H9 (cell line): ENCODE data around the gene SPDEF. TPM values are rescaled to one million over a fixed set of nuclear protein-coding genes. Genes with fewer than 3 reads are reported as not detected.

Experiments used
- DNase-seq: peaks from one replicate; pipeline ENCODE4 v3.0.0-alpha.2; 2017
- H2AFZ ChIP-seq: one replicate; pipeline ENCODE4 v1.6.1; 2013; ENCODE audit warnings: mild to moderate bottlenecking, low read length, control low read depth, moderate library complexity
- H2AK5ac ChIP-seq: 2 replicates; pipeline ENCODE4 v1.6.1; 2013; ENCODE audit warnings: low read length, control low read depth, mixed read lengths; ENCODE audit not compliant: insufficient read length
- H2BK120ac ChIP-seq: one replicate; pipeline ENCODE4 v1.6.1; 2013; ENCODE audit warnings: low read depth, mild to moderate bottlenecking, low read length, control low read depth, inconsistent platforms; ENCODE audit not compliant: poor library complexity, severe bottlenecking
- H2BK12ac ChIP-seq: 2 replicates; pipeline ENCODE4 v1.6.1; 2013; ENCODE audit warnings: low read length, control low read depth, mixed read lengths, low read depth; ENCODE audit not compliant: insufficient read length
- H2BK15ac ChIP-seq: 2 replicates; pipeline ENCODE4 v1.6.1; 2013; ENCODE audit warnings: low read depth, low read length, control low read depth
- H2BK20ac ChIP-seq: one replicate; pipeline ENCODE4 v1.6.1; 2013; ENCODE audit warnings: low read depth, mild to moderate bottlenecking, low read length, control low read depth, inconsistent platforms; ENCODE audit not compliant: poor library complexity, severe bottlenecking
- H2BK5ac ChIP-seq: 2 replicates; pipeline ENCODE4 v1.6.1; 2013; ENCODE audit warnings: low read length, control low read depth, mixed read lengths; ENCODE audit not compliant: insufficient read length
- H3K14ac ChIP-seq: 2 replicates; pipeline ENCODE4 v1.6.1; 2013; ENCODE audit warnings: low read length, control low read depth; ENCODE audit not compliant: insufficient read depth
- H3K18ac ChIP-seq: 2 replicates; pipeline ENCODE4 v1.6.1; 2013; ENCODE audit warnings: low read depth, mild to moderate bottlenecking, mixed read lengths, low read length, control low read depth; ENCODE audit not compliant: insufficient read length
- H3K23ac ChIP-seq: 2 replicates; pipeline ENCODE4 v1.6.1; 2013; ENCODE audit warnings: low read length, control low read depth, mixed read lengths, low read depth; ENCODE audit not compliant: insufficient read length
- H3K23me2 ChIP-seq: 2 replicates; pipeline ENCODE4 v1.6.1; 2013; ENCODE audit warnings: low read depth, mild to moderate bottlenecking, mixed read lengths, low read length, control low read depth; ENCODE audit not compliant: insufficient read length, poor library complexity, severe bottlenecking
- H3K27ac ChIP-seq: 2 replicates; pipeline ENCODE4 v1.5.1; 2013; ENCODE audit warnings: low read length, control low read depth, mixed read lengths, low read depth; ENCODE audit not compliant: insufficient read length
- H3K27me3 ChIP-seq: 2 replicates; pipeline ENCODE4 v1.6.1; 2013; ENCODE audit warnings: low read length, control low read depth, inconsistent platforms; ENCODE audit not compliant: insufficient read depth
- H3K4ac ChIP-seq: 2 replicates; pipeline ENCODE4 v1.6.1; 2013; ENCODE audit warnings: low read depth, mild to moderate bottlenecking, control low read depth, inconsistent platforms, low read length, moderate library complexity
- H3K4me1 ChIP-seq: 2 replicates; pipeline ENCODE4 v1.6.1; 2013; ENCODE audit warnings: low read length, control low read depth, inconsistent platforms; ENCODE audit not compliant: insufficient read depth
- H3K4me2 ChIP-seq: 2 replicates; pipeline ENCODE4 v1.6.1; 2013; ENCODE audit warnings: low read length, control low read depth, mixed read lengths; ENCODE audit not compliant: insufficient read length, insufficient read depth
- H3K56ac ChIP-seq: 2 replicates; pipeline ENCODE4 v1.6.1; 2013; ENCODE audit warnings: low read depth, mild to moderate bottlenecking, mixed read lengths, low read length, control low read depth; ENCODE audit not compliant: insufficient read length
- H3K79me1 ChIP-seq: 2 replicates; pipeline ENCODE4 v1.6.1; 2013; ENCODE audit warnings: low read depth, mild to moderate bottlenecking, moderate library complexity, low read length, control low read depth, inconsistent platforms; ENCODE audit not compliant: insufficient read depth, poor library complexity, severe bottlenecking
- H3K79me2 ChIP-seq: 2 replicates; pipeline ENCODE4 v1.6.1; 2013; ENCODE audit warnings: low read length, control low read depth, inconsistent platforms; ENCODE audit not compliant: insufficient read depth
- H3K9ac ChIP-seq: 2 replicates; pipeline ENCODE4 v1.6.1; 2013; ENCODE audit warnings: low read length, control low read depth, mixed read lengths; ENCODE audit not compliant: insufficient read length; ENCODE audit errors: extremely low read depth
- H3K9me3 ChIP-seq: one replicate; pipeline ENCODE4 v1.6.1; 2013; ENCODE audit warnings: low read depth, low read length, inconsistent platforms; ENCODE audit not compliant: control insufficient read depth
- H3T11ph ChIP-seq: one replicate; pipeline ENCODE4 v1.6.1; 2013; ENCODE audit warnings: mild to moderate bottlenecking, low read length, control low read depth, inconsistent platforms
- H4K20me1 ChIP-seq: one replicate; pipeline ENCODE4 v1.6.1; 2013; ENCODE audit not compliant: control insufficient read depth, insufficient read length, insufficient read depth
- H4K5ac ChIP-seq: 2 replicates; pipeline ENCODE4 v1.6.1; 2013; ENCODE audit warnings: low read depth, mild to moderate bottlenecking, mixed read lengths, low read length, control low read depth; ENCODE audit not compliant: insufficient read length
- H4K8ac ChIP-seq: replicated peaks from 2 replicates; pipeline ENCODE4 v1.6.1; 2013; ENCODE audit warnings: low read length, control low read depth, mixed read lengths, low read depth; ENCODE audit not compliant: insufficient read length
- H4K91ac ChIP-seq: 2 replicates; pipeline ENCODE4 v1.6.1; 2013; ENCODE audit warnings: low read depth, mild to moderate bottlenecking, moderate library complexity, mixed read lengths, low read length, control low read depth; ENCODE audit not compliant: insufficient read length
- H3K27ac Mint-ChIP-seq, 3 experiments: 2 replicates in 2 of 3; 3 replicates in 1 of 3; pipeline ENCODE4 v1.8.0; 2020 to 2021; ENCODE audit warnings: mixed read lengths in 3 of 3, mild to moderate bottlenecking in 1 of 3, moderate library complexity in 1 of 3
- H3K27me3 Mint-ChIP-seq: 2 replicates; pipeline ENCODE4 v1.8.0; 2021; ENCODE audit warnings: low read depth, mild to moderate bottlenecking, moderate library complexity, mixed read lengths
- H3K36me3 Mint-ChIP-seq, 3 experiments: 2 replicates in 2 of 3; 3 replicates in 1 of 3; pipeline ENCODE4 v1.8.0; 2020 to 2021; ENCODE audit warnings: low read depth in 3 of 3, mixed read lengths in 3 of 3; ENCODE audit not compliant: insufficient read depth in 1 of 3
- H3K4me1 Mint-ChIP-seq, 2 experiments: 2 replicates each; pipeline ENCODE4 v1.8.0; 2020; ENCODE audit warnings: mixed read lengths in 2 of 2
- H3K4me3 Mint-ChIP-seq, 2 experiments: 2 replicates in 1 of 2; 3 replicates in 1 of 2; pipeline ENCODE4 v1.8.0; 2020 to 2021; ENCODE audit warnings: mild to moderate bottlenecking in 2 of 2, mixed read lengths in 2 of 2, moderate library complexity in 1 of 2
- H3K9me3 Mint-ChIP-seq, 2 experiments: 2 replicates in 1 of 2; 3 replicates in 1 of 2; pipeline ENCODE4 v1.8.0; 2020; ENCODE audit warnings: mild to moderate bottlenecking in 2 of 2, mixed read lengths in 2 of 2, moderate library complexity in 1 of 2
- WGBS: extraction: QIAGEN DNeasy Blood & Tissue Kit; methylation state at CpG from one replicate; pipeline ENCODE4 v1.1.7; 2013; ENCODE audit warnings: missing lambda C conversion rate, low lambda C conversion rate, mixed read lengths; ENCODE audit not compliant: insufficient read length; ENCODE audit errors: extremely low coverage; 5-methylcytosine and 5-hydroxymethylcytosine counted together
- total RNA-seq: library from RNA; stranded (reverse); gene quantifications from 2 replicates; pipeline ENCODE4 v1.2.1, GENCODE V29; 2021
- TF ChIP-seq, protein P1 (sequence below): fragments of 200-600 bp; sonication (generic); conservative IDR thresholded peaks from 3 replicates; pipeline ENCODE4 v1.8.0; 2021; ENCODE audit warnings: antibody characterized with exemption, mild to moderate bottlenecking

The SPDEF gene
- total RNA-seq, 1 experiment from 2014 or later: 0.15 TPM

- no peak for DNase-seq
These were observed 34.5 kb downstream of the SPDEF start for GRCh38 chr6:34521463-34522285.

More at GRCh38 chr6:34521463-34522285, 34.5 kb downstream of the SPDEF start:
- Histone ChIP-seq H2BK5ac (no peak overlapping the region), H3K4ac (no peak overlapping the region), H2AFZ (no peak overlapping the region), H3K79me2 (no peaks in the 10 kb centered on the region), H3K56ac (no peak overlapping the region), H3K4me1 (no peaks in the 10 kb centered on the region), H3K9me3 (no peaks in the 10 kb centered on the region), H2BK120ac (no peak overlapping the region), H3K23ac (no peak overlapping the region), H2AK5ac (no peak overlapping the region), H4K8ac (no peak overlapping the region), H2BK12ac (no peak overlapping the region), H3K27me3 (no peaks in the 10 kb centered on the region), H3K9ac (no peak overlapping the region), H3K79me1 (no peaks in the 10 kb centered on the region), H3K23me2 (no peaks in the 10 kb centered on the region), H3K4me2 (no peak overlapping the region), H4K91ac (no peak overlapping the region), H4K5ac (no peak overlapping the region), H2BK15ac (no peak overlapping the region), H3T11ph (no peak overlapping the region), H3K14ac (no peak overlapping the region), H2BK20ac (no peak overlapping the region), H4K20me1 (no peaks in the 10 kb centered on the region), H3K18ac (no peak overlapping the region), H3K27ac (no peak overlapping the region)
- H3K9me3 Mint-ChIP-seq: no peaks in the 10 kb centered on the region
- H3K27ac Mint-ChIP-seq: no peak overlapping the region
- H3K4me3 Mint-ChIP-seq: no peak overlapping the region; a peak in 1 of 5 replicates
- no peaks in the 10 kb centered on the region for H3K36me3 Mint-ChIP-seq
- H3K27me3 Mint-ChIP-seq: no peaks in the 10 kb centered on the region; the same call in 1 of the 2 replicates
- peaks cover 2 to 29% of the 10 kb centered on the region in 2 experiments; a peak in 3 of 4 replicates for H3K4me1 Mint-ChIP-seq
- TF ChIP-seq, protein P1, sequence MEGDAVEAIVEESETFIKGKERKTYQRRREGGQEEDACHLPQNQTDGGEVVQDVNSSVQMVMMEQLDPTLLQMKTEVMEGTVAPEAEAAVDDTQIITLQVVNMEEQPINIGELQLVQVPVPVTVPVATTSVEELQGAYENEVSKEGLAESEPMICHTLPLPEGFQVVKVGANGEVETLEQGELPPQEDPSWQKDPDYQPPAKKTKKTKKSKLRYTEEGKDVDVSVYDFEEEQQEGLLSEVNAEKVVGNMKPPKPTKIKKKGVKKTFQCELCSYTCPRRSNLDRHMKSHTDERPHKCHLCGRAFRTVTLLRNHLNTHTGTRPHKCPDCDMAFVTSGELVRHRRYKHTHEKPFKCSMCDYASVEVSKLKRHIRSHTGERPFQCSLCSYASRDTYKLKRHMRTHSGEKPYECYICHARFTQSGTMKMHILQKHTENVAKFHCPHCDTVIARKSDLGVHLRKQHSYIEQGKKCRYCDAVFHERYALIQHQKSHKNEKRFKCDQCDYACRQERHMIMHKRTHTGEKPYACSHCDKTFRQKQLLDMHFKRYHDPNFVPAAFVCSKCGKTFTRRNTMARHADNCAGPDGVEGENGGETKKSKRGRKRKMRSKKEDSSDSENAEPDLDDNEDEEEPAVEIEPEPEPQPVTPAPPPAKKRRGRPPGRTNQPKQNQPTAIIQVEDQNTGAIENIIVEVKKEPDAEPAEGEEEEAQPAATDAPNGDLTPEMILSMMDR: no peak
- no CpG with 5 or more reads among the region's 28 CpGs for WGBS
